ENCODE data around the gene TBC1D2B.
"Not testable (repeated sequence)": the region's sequence is repeated elsewhere in the genome, so short reads cannot be mapped to it uniquely, and the experiment has no call there.

The TBC1D2B gene

DNA sequence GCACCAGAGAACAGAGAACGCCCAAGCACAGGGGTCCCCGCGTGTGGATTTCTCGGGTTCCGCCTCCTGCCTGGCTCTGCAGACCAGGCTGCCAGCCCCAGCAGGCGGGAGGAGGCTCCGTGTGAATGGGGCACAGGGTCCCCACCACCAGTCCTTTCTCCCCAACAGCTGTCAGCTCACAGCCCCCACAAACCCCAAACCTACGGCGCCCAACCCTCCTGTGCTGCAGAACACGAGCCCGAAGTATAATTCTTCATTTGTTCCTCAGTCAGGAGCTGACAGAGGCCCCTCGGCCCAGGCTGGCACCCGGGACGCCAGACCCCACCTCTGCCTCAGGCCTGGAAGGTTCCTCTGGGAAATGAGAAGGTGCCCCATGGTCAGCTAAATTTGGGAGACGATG lies 78.0 kb downstream of the TBC1D2B start:
- DNase-seq = no peak

- no peak for DNase-seq
Observed at GRCh38 chr15:77998592-77998991, 78.9 kb downstream of the TBC1D2B start.

DNA sequence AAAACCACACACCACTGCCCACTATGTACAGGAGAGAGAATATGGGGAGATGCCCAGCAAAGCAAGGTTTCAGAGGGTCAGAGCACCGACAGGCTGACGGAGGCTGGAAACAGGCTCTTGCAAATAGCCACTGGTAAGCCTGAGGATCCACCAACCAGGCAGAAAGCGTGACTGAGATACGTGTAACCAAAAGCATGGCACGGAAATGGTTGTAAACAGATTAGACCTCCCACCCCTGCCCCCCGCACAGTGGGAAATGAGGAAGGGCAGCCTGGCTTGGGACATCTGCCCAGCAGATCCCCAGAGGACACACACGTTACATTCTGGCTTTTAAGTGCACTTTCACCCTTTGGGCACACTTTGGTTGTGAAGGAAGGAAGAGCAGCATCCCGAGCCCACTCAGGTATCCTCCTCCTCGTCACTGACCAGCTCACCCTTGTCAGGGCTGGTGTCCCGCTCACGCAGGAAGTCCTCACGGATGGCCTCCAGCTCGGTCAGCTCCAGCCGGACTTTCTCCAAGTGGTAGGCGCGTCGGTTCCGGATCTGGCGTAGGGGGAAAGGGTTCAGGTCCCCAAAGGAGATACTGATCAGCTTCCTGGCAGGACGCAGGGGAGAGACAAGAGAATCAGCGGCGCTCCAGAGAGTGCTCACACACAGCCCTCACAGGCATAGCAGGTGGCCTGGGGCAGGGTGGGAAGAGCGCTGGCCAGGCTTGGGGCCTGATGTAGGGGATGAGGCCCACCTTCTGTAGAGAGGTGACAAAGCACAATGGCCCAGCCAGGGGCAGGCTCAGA lies 79.6 kb downstream of the TBC1D2B start:
- not testable (repeated sequence) for DNase-seq

GRCh38 chr15:77997221-77997620 lies 80.3 kb downstream of the TBC1D2B start:
- DNase-seq = not testable (repeated sequence)

DNA sequence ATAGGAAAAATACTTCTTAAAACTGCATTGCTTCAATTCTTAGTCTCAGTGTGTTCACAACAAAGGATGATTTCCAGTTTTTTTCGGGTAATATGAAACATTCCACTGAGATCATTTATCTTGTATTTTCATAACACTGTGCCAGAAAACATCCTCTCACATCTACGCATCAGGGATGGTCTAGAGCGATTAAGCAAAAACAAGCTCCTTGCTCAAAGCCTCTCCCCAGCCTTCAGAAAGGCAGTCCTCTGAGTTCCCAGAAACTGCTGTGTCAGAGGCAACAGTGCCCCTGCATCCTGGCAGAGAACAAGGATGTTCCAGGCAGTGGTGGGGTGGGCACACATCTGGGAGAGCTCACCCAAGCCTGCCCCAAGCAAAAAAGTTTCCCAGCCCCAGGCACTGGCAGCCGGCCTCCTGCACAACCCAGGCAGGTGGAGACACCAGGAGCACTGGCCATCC lies 80.8 kb downstream of the TBC1D2B start:
- not testable (repeated sequence) for DNase-seq

GRCh38 chr15:77996226-77996625 lies 81.3 kb downstream of the TBC1D2B start:
- DNase-seq = not testable (repeated sequence)

DNA sequence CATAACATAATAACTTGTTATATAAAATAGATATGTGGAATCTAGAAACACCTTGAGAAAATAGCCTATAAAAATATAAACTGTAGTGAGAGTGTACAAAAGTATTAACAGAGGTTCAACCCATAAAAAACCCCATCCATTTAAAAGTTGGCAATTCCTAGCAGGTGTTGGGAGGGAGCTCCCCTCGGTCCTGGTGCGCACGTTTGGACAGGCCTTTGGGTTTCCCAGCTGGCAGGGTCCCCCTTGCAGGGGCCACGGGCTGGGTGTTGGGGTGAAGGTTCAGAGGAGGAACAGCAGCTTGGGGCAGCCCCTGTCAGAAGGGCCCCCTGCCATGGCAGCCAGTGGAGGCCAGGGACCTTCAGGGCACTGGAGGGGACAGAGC lies 82.0 kb downstream of the TBC1D2B start:
- not testable (repeated sequence) for DNase-seq

GRCh38 chr15:77994893-77995536 lies 82.5 kb downstream of the TBC1D2B start:
- peak; percentile 1 to 45 for DNase-seq

GRCh38 chr15:77993970-77994693 lies 83.4 kb downstream of the TBC1D2B start:
- DNase-seq = peak; percentile 3 to 69

- DNase-seq = no peak
Observed at GRCh38 chr15:77993374-77993911, 84.1 kb downstream of the TBC1D2B start.

DNA sequence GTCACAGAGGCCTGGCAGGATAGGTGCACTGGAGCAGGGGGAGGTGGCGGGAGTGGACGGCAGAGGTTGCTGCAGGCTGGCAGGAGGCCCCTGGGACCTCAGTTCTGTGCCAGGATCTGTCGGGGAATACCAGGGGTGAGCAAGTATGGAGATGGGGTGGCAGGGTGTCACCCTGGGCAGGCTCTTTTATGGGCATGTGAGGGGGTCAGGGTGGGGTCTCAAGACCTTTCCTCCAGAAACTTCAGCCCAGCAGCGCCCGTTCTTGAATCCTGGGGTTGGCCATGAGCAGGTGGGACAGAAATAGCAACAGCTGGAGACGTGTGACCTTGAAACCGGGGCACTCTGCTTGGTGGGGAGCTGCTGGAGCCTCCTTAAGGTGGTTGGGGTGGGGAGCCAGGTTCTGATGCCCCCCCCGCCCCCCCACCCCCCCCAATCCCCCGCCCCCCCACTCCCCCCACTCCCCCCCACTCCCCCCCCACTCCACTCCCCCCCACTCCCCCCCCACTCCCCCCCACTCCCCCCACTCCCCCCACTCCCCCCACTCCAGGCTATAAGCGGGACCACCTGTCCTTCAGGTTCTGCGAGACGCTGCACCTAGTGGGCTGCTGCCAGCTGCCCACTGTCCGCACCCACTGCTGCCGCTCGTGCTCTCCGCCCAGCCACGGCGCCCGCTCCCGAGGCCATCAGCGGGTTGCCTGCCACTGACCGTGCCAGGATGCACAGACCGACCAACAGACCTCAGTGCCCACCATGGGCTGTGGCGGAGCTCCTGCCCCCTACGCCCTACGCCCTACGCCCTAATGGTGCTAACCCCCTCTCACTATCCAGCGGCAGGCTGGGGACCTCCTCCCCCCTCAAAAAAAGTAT lies 84.9 kb downstream of the TBC1D2B start:
- DNase-seq = no peak

GRCh38 chr15:77991658-77992201 lies 85.8 kb downstream of the TBC1D2B start:
- DNase-seq = peak; percentile 29 to 87

GRCh38 chr15:77991029-77991406 lies 86.5 kb downstream of the TBC1D2B start:
- no peak for DNase-seq

GRCh38 chr15:77989296-77990143 lies 88.0 kb downstream of the TBC1D2B start:
- no peak for DNase-seq

GRCh38 chr15:77988347-77989295 lies 88.9 kb downstream of the TBC1D2B start:
- no peak for DNase-seq

DNA sequence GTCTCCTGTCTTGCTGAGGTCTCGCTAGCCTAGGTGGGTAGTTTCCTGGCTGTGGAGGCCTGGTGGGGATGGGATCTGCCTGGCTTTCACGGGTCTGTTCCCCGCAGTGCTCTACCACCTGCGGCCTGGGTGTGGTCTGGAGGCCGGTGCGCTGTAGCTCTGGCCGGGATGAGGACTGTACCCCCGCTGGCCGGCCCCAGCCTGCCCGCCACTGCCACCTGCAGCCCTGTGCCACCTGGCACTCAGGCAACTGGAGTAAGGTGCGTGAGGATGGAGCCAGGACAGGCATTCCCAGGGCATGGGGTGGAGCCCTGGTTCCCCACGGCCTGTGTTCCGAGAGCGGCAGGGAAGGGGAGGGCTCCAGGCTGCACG lies 89.8 kb downstream of the TBC1D2B start:
- not testable (repeated sequence) for DNase-seq

- DNase-seq = peak; percentile 12 to 65
Observed at GRCh38 chr15:77986891-77987764, 90.4 kb downstream of the TBC1D2B start.

GRCh38 chr15:77985931-77986480 lies 91.5 kb downstream of the TBC1D2B start:
- DNase-seq = no peak

Measured in NCI-H446 (cell line).